IMR-90 (cell line): ENCODE data around the gene LNX1. TPM values are rescaled to one million over a fixed set of nuclear protein-coding genes. Genes with fewer than 3 reads are reported as not detected.

Source experiments
- ATAC-seq: fragments of 200-7000 bp; cut with Tn5 transposase; 2 replicates; pipeline ENCODE4 v1.9.1; 2020; ENCODE audit warnings: low read depth, mild to moderate bottlenecking, moderate library complexity
- BruUV-seq: library from RNA; stranded (reverse); fragments of 400-500 nt; replicated peaks from 2 replicates; lab custom pipeline; 2021; lab: Mats Ljungman, UMichigan
- CTCF ChIA-PET: fragments of 300-600 bp; formaldehyde crosslinking; extraction: SDS; loops from one replicate; lab custom pipeline; 2021; ENCODE audit warnings: antibody characterized with exemption; lab: Yijun Ruan, JAX
- POLR2A ChIA-PET: fragments of 300-600 bp; sonication (Branson Sonifier 250); formaldehyde crosslinking; loops from one replicate; lab custom pipeline; 2022; ENCODE audit warnings: antibody characterized with exemption; ENCODE audit not compliant: unreplicated experiment; lab: Charles Lee
- DNase-seq: peaks from one replicate; pipeline ENCODE4 v3.0.0; 2013
- H2AFZ ChIP-seq: replicated peaks from 2 replicates; pipeline ENCODE3; 2013; ENCODE audit warnings: low read length, mild to moderate bottlenecking; ENCODE audit not compliant: poor library complexity
- H2AK5ac ChIP-seq: 2 replicates; pipeline ENCODE4 v1.6.1; 2013; ENCODE audit warnings: low read depth, low read length, inconsistent platforms
- H2AK9ac ChIP-seq: replicated peaks from 2 replicates; pipeline ENCODE3; 2013; ENCODE audit warnings: mild to moderate bottlenecking, low read depth, low read length, moderate library complexity; ENCODE audit not compliant: poor library complexity
- H2BK120ac ChIP-seq: 2 replicates; pipeline ENCODE4 v1.6.1; 2013; ENCODE audit warnings: low read depth, low read length, inconsistent platforms
- H2BK15ac ChIP-seq: 3 replicates; pipeline ENCODE4 v1.6.1; 2013; ENCODE audit warnings: low read depth, low read length, inconsistent platforms
- H2BK20ac ChIP-seq: 2 replicates; pipeline ENCODE4 v1.6.1; 2013; ENCODE audit warnings: low read depth, mild to moderate bottlenecking, inconsistent platforms, low read length, moderate library complexity
- H2BK5ac ChIP-seq: 2 replicates; pipeline ENCODE4 v1.6.1; 2013; ENCODE audit warnings: mild to moderate bottlenecking, low read depth, low read length, inconsistent platforms; ENCODE audit not compliant: poor library complexity, severe bottlenecking
- H3K14ac ChIP-seq: replicated peaks from 2 replicates; pipeline ENCODE4 v1.6.1; 2013; ENCODE audit warnings: low read depth, low read length, inconsistent platforms
- H3K18ac ChIP-seq: 2 replicates; pipeline ENCODE4 v1.6.1; 2013; ENCODE audit warnings: low read depth, low read length, control low read depth
- H3K23ac ChIP-seq: 2 replicates; pipeline ENCODE4 v1.6.1; 2013; ENCODE audit warnings: low read depth, low read length, inconsistent platforms
- H3K27ac ChIP-seq: 2 replicates; pipeline ENCODE4 v1.5.1; 2013; ENCODE audit warnings: mild to moderate bottlenecking, control low read depth, low read length; ENCODE audit not compliant: insufficient read depth
- H3K27me3 ChIP-seq: 2 replicates; pipeline ENCODE4 v1.6.1; 2013; ENCODE audit warnings: low read length; ENCODE audit not compliant: control insufficient read depth, insufficient read depth
- H3K36me3 ChIP-seq: 2 replicates; pipeline ENCODE4 v1.6.1; 2013; ENCODE audit warnings: low read length, mixed read lengths; ENCODE audit not compliant: control insufficient read depth, insufficient read depth
- H3K4ac ChIP-seq: 2 replicates; pipeline ENCODE4 v1.6.1; 2013; ENCODE audit warnings: low read depth, low read length, inconsistent platforms
- H3K4me1 ChIP-seq: 2 replicates; pipeline ENCODE4 v1.6.1; 2013; ENCODE audit warnings: low read length, mixed read lengths; ENCODE audit not compliant: control insufficient read depth, insufficient read depth
- H3K4me2 ChIP-seq: 2 replicates; pipeline ENCODE4 v1.6.1; 2013; ENCODE audit warnings: low read depth, mild to moderate bottlenecking, control low read depth, low read length, moderate library complexity
- H3K4me3 ChIP-seq: 2 replicates; pipeline ENCODE4 v1.5.1; 2013; ENCODE audit warnings: low read depth, mild to moderate bottlenecking, control low read depth, low read length, moderate library complexity; ENCODE audit not compliant: insufficient read depth
- H3K56ac ChIP-seq: 2 replicates; pipeline ENCODE4 v1.6.1; 2013; ENCODE audit warnings: low read length, inconsistent platforms; ENCODE audit not compliant: insufficient read depth; ENCODE audit errors: extremely low read depth
- H3K79me1 ChIP-seq, 2 experiments: 2 replicates each; pipeline ENCODE4 v1.6.1; 2013; ENCODE audit warnings: low read length in 2 of 2, inconsistent platforms in 1 of 2, low read depth in 1 of 2
- H3K9ac ChIP-seq: 2 replicates; pipeline ENCODE4 v1.6.1; 2013; ENCODE audit warnings: low read depth, low read length, control low read depth
- H3K9me1 ChIP-seq: 2 replicates; pipeline ENCODE4 v1.6.1; 2013; ENCODE audit warnings: low read length, inconsistent platforms; ENCODE audit not compliant: insufficient read depth
- H3K9me3 ChIP-seq: 2 replicates; pipeline ENCODE4 v1.6.1; 2013; ENCODE audit warnings: low read length; ENCODE audit not compliant: control insufficient read depth, insufficient read depth
- H4K20me1 ChIP-seq: 2 replicates; pipeline ENCODE4 v1.6.1; 2013; ENCODE audit warnings: low read length, inconsistent platforms; ENCODE audit not compliant: insufficient read depth
- H4K5ac ChIP-seq: 2 replicates; pipeline ENCODE4 v1.6.1; 2013; ENCODE audit warnings: mild to moderate bottlenecking, low read depth, low read length, control low read depth
- H4K8ac ChIP-seq, 2 experiments: 2 replicates each; pipeline ENCODE4 v1.6.1; 2013; ENCODE audit warnings: low read depth in 2 of 2, low read length in 2 of 2, control low read depth in 1 of 2, inconsistent platforms in 1 of 2
- H4K91ac ChIP-seq: 2 replicates; pipeline ENCODE4 v1.6.1; 2013; ENCODE audit warnings: low read depth, low read length, inconsistent platforms; ENCODE audit not compliant: insufficient read depth
- FOS ChIP-seq: fragments of 150-350 bp; IDR thresholded peaks from 2 replicates; pipeline ENCODE4 v1.6.1; 2016; ENCODE audit warnings: low read depth, low read length
- MAFK ChIP-seq: IDR thresholded peaks from 2 replicates; pipeline ENCODE4 v1.6.1; 2012; ENCODE audit warnings: low read depth, low read length, improper control_type of control experiment
- MAZ ChIP-seq: IDR thresholded peaks from 2 replicates; pipeline ENCODE4 v1.6.1; 2012; ENCODE audit warnings: low read depth, mild to moderate bottlenecking, low read length, improper control_type of control experiment, moderate library complexity, borderline replicate concordance
- RAD21 ChIP-seq: IDR thresholded peaks from 2 replicates; pipeline ENCODE4 v1.6.1; 2012; ENCODE audit warnings: low read length, improper control_type of control experiment
- RFX5 ChIP-seq: IDR thresholded peaks from 2 replicates; pipeline ENCODE4 v1.8.0; 2012; ENCODE audit warnings: low read depth, mild to moderate bottlenecking, low read length, moderate library complexity
- WGBS, 2 experiments: methylation state at CpG; one replicate each; pipeline versions ENCODE4 v1.1.5 to v1.1.7; 2013; ENCODE audit warnings: missing lambda C conversion rate in 2 of 2; ENCODE audit not compliant: insufficient read length in 1 of 2; ENCODE audit errors: extremely low coverage in 2 of 2; 5-methylcytosine and 5-hydroxymethylcytosine counted together
- dilution Hi-C: fragments of 300-500 bp; cut with HindIII; formaldehyde crosslinking; loops from one replicate; pipeline ENCODE4 v1.14.3; 2018; ENCODE audit warnings: low sequenced_read_pairs; ENCODE audit not compliant: unreplicated experiment
- in situ Hi-C: fragments of 300-500 bp; cut with MboI; formaldehyde crosslinking; loops from 3 replicates; pipeline ENCODE4 v1.14.3; 2019; ENCODE audit warnings: low sequenced_read_pairs, inconsistent platforms, mixed read lengths
- intact Hi-C: fragments of 100-400 bp; cut with micrococcal nuclease; formaldehyde crosslinking; loops from 2 replicates; pipeline ENCODE4 v1.10.0; 2022
- polyA plus RNA-seq, 3 experiments: library from polyadenylated mRNA; depleted of rRNA; stranded (reverse); fragments of >200 nt; gene quantifications; 2 replicates each; pipeline ENCODE4 v1.2.3, GENCODE V29; 2012; ENCODE audit warnings: low replicate concordance in 1 of 3
- total RNA-seq: library from RNA; depleted of rRNA; stranded (reverse); fragments of >200 nt; gene quantifications from 2 replicates; pipeline ENCODE4 v1.2.3, GENCODE V29; 2012
- TF ChIP-seq, protein P1 (sequence below): fragments of 150-350 bp; IDR thresholded peaks from 2 replicates; pipeline ENCODE4 v1.6.1; 2017; ENCODE audit warnings: mild to moderate bottlenecking, antibody characterized with exemption, low read length, low read depth

Gene LNX1
- total and polyA plus RNA-seq, 2 of the 4 experiments (the other 2 are of a cell fraction) = 0.15 to 0.36 TPM

DNA sequence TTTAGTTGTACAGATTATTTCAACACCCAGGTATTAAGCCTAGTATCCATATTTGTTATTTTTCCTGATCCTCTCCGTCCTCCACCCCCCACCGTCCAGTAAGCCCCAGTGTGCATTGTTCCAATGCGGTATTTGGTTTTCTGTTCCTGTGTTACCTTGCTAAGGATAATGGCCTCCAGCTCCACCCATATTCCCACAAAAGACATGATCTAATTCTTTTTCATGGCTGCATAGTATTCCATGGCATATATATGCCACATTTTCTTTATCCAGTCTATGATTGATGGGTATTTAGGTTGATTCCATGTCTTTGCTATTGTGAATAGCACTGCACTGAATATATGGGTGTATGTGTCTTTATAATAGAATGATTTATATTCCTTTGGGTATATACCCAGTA lies 22.1 kb upstream of the LNX1 start:
- H3K23ac ChIP-seq = no peak overlapping the region
- no peak overlapping the region for H4K8ac ChIP-seq
- no peak overlapping the region for H4K5ac ChIP-seq
- ChIA-PET CTCF (no interaction called here), POLR2A (no interaction called here)
- H3K79me1 ChIP-seq = no peaks in the 10 kb centered on the region
- H3K4ac ChIP-seq = no peak overlapping the region
- no peak for ATAC-seq
- no peak overlapping the region for H3K14ac ChIP-seq
- H2AK9ac ChIP-seq = no peak overlapping the region
- no peak overlapping the region for H3K56ac ChIP-seq
- no peaks in the 10 kb centered on the region for H3K4me1 ChIP-seq
- no TSS peak for BruUV-seq
- H2BK20ac ChIP-seq = no peak overlapping the region
- no peaks in the 10 kb centered on the region for H4K20me1 ChIP-seq
- no peaks in the 10 kb centered on the region for H3K36me3 ChIP-seq
- no peaks in the 10 kb centered on the region for H3K27me3 ChIP-seq
- no peak for TF ChIP-seq RAD21
- TF ChIP-seq, protein P1, sequence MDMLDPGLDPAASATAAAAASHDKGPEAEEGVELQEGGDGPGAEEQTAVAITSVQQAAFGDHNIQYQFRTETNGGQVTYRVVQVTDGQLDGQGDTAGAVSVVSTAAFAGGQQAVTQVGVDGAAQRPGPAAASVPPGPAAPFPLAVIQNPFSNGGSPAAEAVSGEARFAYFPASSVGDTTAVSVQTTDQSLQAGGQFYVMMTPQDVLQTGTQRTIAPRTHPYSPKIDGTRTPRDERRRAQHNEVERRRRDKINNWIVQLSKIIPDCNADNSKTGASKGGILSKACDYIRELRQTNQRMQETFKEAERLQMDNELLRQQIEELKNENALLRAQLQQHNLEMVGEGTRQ = no peak
- no peak for TF ChIP-seq RFX5
- no peak for TF ChIP-seq FOS
- TF ChIP-seq MAZ = no peak
- no peak for TF ChIP-seq MAFK
- no peak overlapping the region for H3K9ac ChIP-seq
- DNase-seq = no peak
- intact Hi-C loops (no loop called here), in situ Hi-C loops (no loop called here), dilution Hi-C loops (no loop called here)
- H2AFZ ChIP-seq = no peak overlapping the region
- H3K9me1 ChIP-seq = no peaks in the 10 kb centered on the region
- no peak overlapping the region for H2BK15ac ChIP-seq
- H3K4me3 ChIP-seq = no peak overlapping the region
- H2BK5ac ChIP-seq = no peak overlapping the region
- H2BK120ac ChIP-seq = no peak overlapping the region
- no peak overlapping the region for H2AK5ac ChIP-seq
- H3K27ac ChIP-seq = no peak overlapping the region
- WGBS, 2 experiments = no CpG with 5 or more reads among the region's 3 CpGs
- no peak overlapping the region for H3K18ac ChIP-seq
- H3K9me3 ChIP-seq = no peaks in the 10 kb centered on the region
- H3K4me2 ChIP-seq = no peak overlapping the region
- H4K91ac ChIP-seq = no peak overlapping the region
